ENCODE data around the gene PCDHB8.
"Not testable (repeated sequence)": the region's sequence is repeated elsewhere in the genome, so short reads cannot be mapped to it uniquely, and the experiment has no call there.

The PCDHB8 gene

DNA sequence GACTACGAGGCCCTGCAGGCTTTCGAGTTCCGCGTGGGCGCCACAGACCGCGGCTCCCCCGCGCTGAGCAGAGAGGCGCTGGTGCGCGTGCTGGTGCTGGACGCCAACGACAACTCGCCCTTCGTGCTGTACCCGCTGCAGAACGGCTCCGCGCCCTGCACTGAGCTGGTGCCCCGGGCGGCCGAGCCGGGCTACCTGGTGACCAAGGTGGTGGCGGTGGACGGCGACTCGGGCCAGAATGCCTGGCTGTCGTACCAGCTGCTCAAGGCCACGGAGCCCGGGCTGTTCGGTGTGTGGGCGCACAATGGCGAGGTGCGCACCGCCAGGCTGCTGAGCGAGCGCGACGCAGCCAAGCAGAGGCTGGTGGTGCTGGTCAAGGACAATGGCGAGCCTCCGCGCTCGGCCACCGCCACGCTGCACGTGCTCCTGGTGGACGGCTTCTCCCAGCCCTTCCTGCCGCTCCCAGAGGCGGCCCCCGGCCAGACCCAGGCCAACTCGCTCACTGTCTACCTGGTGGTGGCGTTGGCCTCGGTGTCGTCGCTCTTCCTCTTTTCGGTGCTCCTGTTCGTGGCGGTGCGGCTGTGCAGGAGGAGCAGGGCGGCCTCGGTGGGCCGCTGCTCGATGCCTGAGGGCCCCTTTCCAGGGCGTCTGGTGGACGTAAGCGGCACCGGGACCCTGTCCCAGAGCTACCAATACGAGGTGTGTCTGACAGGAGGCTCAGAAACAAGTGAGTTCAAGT is 6.7 kb downstream of the PCDHB8 start:
- not testable (repeated sequence) for DNase-seq (ENCODE audit: low read depth in 3 of 3, low spot score in 1 of 3)

- no peak for DNase-seq (ENCODE audit: low read depth in 3 of 3, low spot score in 1 of 3)
Observed at GRCh38 chr5:141186897-141187512, 9.4 kb downstream of the PCDHB8 start, which contains the start of gene PCDHB9. Gene PCDHB9 (plus strand): TSS chr5:141187161. CDS start chr5:141187319, 158 bp downstream.

DNA sequence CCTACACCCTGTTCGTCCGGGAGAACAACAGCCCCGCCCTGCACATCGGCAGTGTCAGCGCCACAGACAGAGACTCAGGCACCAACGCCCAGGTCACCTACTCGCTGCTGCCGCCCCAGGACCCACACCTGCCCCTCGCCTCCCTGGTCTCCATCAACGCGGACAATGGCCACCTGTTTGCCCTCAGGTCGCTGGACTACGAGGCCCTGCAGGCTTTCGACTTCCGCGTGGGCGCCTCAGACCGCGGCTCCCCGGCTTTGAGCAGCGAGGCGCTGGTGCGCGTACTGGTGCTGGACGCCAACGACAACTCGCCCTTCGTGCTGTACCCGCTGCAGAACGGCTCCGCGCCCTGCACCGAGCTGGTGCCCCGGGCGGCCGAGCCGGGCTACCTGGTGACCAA is 11.1 kb downstream of the PCDHB8 start:
- not testable (repeated sequence) for DNase-seq (ENCODE audit: low read depth in 3 of 3, low spot score in 1 of 3)

- DNase-seq (ENCODE audit: low read depth in 3 of 3, low spot score in 1 of 3) = not testable (repeated sequence)
Observed at GRCh38 chr5:141189131-141189530, 11.5 kb downstream of the PCDHB8 start.

GRCh38 chr5:141192110-141192725 is 14.6 kb downstream of the PCDHB8 start, which contains the start of gene PCDHB10:
Gene PCDHB10 (plus strand): TSS chr5:141192353. CDS start chr5:141192553, 200 bp downstream.
- DNase-seq (ENCODE audit: low read depth in 3 of 3, low spot score in 1 of 3) = no peak

- DNase-seq (ENCODE audit: low read depth in 3 of 3, low spot score in 1 of 3) = not testable (repeated sequence)
Observed at GRCh38 chr5:141194332-141194731, 16.7 kb downstream of the PCDHB8 start.

- DNase-seq (ENCODE audit: low read depth in 3 of 3, low spot score in 1 of 3) = no peak
Observed at GRCh38 chr5:141196363-141196762, 18.8 kb downstream of the PCDHB8 start.

GRCh38 chr5:141199359-141200235 is 22.0 kb downstream of the PCDHB8 start, which contains the start of gene PCDHB11:
Gene PCDHB11 (plus strand): TSS chr5:141199627. CDS start chr5:141199775, 148 bp downstream.
- no peak for DNase-seq (ENCODE audit: low read depth in 3 of 3, low spot score in 1 of 3)

GRCh38 chr5:141201126-141201525 is 23.5 kb downstream of the PCDHB8 start:
- DNase-seq (ENCODE audit: low read depth in 3 of 3, low spot score in 1 of 3) = not testable (repeated sequence)

GRCh38 chr5:141201646-141202045 is 24.1 kb downstream of the PCDHB8 start:
- not testable (repeated sequence) for DNase-seq (ENCODE audit: low read depth in 3 of 3, low spot score in 1 of 3)

GRCh38 chr5:141208478-141208877 is 30.9 kb downstream of the PCDHB8 start, which contains the start of gene PCDHB12:
Gene PCDHB12 (plus strand): TSS chr5:141208719. CDS start chr5:141208908, 189 bp downstream.
- DNase-seq (ENCODE audit: low read depth in 3 of 3, low spot score in 1 of 3) = no peak

- not testable (repeated sequence) for DNase-seq (ENCODE audit: low read depth in 3 of 3, low spot score in 1 of 3)
Observed at GRCh38 chr5:141210281-141210680, 32.7 kb downstream of the PCDHB8 start.

- DNase-seq (ENCODE audit: low read depth in 3 of 3, low spot score in 1 of 3) = not testable (repeated sequence)
Observed at GRCh38 chr5:141210849-141211248, 33.3 kb downstream of the PCDHB8 start.

DNA sequence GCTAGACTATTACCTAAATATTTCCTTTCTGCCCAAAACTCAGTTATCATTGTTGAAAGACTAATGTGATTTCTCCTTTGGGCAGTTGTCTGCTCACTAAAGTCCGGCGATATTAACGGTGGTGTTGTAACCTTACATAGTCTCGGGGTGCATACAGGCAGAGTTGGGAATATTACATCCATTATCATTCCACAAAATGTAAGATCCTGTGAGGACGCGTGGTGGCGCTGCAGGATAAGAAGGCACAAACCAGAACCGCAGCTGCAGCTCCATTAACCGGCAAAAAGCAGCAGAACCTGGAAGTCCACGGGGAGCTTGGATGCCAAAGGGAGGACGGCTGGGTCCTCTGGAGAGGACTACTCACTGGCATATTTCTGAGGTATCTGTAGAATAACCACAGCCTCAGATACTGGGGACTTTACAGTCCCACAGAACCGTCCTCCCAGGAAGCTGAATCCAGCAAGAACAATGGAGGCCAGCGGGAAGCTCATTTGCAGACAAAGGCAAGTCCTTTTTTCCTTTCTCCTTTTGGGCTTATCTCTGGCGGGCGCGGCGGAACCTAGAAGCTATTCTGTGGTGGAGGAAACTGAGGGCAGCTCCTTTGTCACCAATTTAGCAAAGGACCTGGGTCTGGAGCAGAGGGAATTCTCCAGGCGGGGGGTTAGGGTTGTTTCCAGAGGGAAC is 36.2 kb downstream of the PCDHB8 start, which contains the start of gene PCDHB13:
TSS of gene PCDHB13 (plus strand) at position 264 of the 684 bp plus-strand sequence. CDS start at position 469, 205 bp downstream.
- DNase-seq (ENCODE audit: low read depth in 3 of 3, low spot score in 1 of 3) = not testable (repeated sequence)

- DNase-seq (ENCODE audit: low read depth in 3 of 3, low spot score in 1 of 3) = not testable (repeated sequence)
Observed at GRCh38 chr5:141214583-141214982, 37.0 kb downstream of the PCDHB8 start.

DNA sequence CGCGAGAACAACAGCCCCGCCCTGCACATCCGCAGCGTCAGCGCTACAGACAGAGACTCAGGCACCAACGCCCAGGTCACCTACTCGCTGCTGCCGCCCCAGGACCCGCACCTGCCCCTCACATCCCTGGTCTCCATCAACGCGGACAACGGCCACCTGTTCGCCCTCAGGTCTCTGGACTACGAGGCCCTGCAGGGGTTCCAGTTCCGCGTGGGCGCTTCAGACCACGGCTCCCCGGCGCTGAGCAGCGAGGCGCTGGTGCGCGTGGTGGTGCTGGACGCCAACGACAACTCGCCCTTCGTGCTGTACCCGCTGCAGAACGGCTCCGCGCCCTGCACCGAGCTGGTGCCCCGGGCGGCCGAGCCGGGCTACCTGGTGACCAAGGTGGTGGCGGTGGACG is 37.9 kb downstream of the PCDHB8 start:
- not testable (repeated sequence) for DNase-seq (ENCODE audit: low read depth in 3 of 3, low spot score in 1 of 3)

DNA sequence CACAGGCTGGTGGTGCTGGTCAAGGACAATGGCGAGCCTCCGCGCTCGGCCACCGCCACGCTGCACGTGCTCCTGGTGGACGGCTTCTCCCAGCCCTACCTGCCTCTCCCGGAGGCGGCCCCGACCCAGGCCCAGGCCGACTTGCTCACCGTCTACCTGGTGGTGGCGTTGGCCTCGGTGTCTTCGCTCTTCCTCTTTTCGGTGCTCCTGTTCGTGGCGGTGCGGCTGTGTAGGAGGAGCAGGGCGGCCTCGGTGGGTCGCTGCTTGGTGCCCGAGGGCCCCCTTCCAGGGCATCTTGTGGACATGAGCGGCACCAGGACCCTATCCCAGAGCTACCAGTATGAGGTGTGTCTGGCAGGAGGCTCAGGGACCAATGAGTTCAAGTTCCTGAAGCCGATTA is 38.4 kb downstream of the PCDHB8 start:
- DNase-seq (ENCODE audit: low read depth in 3 of 3, low spot score in 1 of 3) = not testable (repeated sequence)

GRCh38 chr5:141223112-141223783 is 45.7 kb downstream of the PCDHB8 start, which contains the start of gene PCDHB14:
Gene PCDHB14 (plus strand): TSS chr5:141223343. CDS start chr5:141223506, 163 bp downstream.
- DNase-seq (ENCODE audit: low read depth in 3 of 3, low spot score in 1 of 3) = no peak

DNA sequence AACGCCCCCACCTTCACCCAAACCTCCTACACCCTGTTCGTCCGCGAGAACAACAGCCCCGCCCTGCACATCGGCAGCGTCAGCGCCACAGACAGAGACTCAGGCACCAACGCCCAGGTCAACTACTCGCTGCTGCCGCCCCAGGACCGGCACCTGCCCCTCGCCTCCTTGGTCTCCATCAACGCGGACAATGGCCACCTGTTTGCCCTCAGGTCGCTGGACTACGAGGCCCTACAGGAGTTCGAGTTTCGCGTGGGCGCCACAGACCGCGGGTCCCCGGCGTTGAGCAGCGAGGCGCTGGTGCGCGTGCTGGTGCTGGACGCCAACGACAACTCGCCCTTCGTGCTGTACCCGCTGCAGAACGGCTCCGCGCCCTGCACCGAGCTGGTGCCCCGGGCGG is 47.3 kb downstream of the PCDHB8 start:
- not testable (repeated sequence) for DNase-seq (ENCODE audit: low read depth in 3 of 3, low spot score in 1 of 3)

Measured in stimulated activated CD4-positive, alpha-beta T cell treated with anti-CD3 and anti-CD28 coated beads, TNF-alpha, amount 100 ng/mL, for 1 hour (primary cell).